ENCODE results near the gene ADRA2B.

DNA sequence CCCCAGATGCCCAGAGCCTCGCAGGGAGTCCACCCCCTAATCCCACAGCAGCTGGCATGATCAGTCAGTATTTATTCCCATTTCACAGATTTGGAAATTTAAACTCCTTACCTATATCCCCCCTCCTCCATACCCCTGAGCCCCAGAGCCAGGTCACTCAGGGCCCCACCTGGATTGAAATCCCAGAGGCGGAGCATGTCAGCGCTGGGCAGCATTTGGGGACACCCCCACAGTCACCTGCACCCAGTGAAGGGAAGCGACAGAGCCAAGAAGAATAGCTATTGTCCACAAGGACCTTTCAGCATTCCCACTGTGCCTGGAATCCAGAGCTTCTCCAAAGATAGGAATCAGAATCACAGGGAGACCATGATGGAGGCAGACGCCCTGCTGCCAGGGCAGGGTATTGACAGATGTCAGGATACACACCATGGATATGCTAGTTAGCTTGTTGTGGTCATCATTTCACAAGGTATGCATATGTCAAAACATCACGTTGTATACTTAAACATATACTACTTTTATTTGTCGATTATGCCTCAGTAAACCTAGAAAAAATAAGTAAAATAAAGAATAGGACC is 22.9 kb upstream of the ADRA2B start:
- TF ChIP-seq, protein P1, sequence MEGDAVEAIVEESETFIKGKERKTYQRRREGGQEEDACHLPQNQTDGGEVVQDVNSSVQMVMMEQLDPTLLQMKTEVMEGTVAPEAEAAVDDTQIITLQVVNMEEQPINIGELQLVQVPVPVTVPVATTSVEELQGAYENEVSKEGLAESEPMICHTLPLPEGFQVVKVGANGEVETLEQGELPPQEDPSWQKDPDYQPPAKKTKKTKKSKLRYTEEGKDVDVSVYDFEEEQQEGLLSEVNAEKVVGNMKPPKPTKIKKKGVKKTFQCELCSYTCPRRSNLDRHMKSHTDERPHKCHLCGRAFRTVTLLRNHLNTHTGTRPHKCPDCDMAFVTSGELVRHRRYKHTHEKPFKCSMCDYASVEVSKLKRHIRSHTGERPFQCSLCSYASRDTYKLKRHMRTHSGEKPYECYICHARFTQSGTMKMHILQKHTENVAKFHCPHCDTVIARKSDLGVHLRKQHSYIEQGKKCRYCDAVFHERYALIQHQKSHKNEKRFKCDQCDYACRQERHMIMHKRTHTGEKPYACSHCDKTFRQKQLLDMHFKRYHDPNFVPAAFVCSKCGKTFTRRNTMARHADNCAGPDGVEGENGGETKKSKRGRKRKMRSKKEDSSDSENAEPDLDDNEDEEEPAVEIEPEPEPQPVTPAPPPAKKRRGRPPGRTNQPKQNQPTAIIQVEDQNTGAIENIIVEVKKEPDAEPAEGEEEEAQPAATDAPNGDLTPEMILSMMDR (IDR thresholded peaks at IDR 0.05): no peak
- no peak for TF ChIP-seq POLR2A (IDR thresholded peaks at IDR 0.05)

Measured in body of pancreas (tissue), 4 donors.